HCT116 (cell line): ENCODE data around the gene EIPR1. TPM values are rescaled to one million over a fixed set of nuclear protein-coding genes. Genes with fewer than 3 reads are reported as not detected.

Experiments
- ATAC-seq: fragments of 200-7000 bp; cut with Tn5 transposase; 2 replicates; pipeline ENCODE4 v1.9.1; 2020; ENCODE audit warnings: mild to moderate bottlenecking, moderate library complexity
- Bru-seq: library from RNA; stranded (reverse); fragments of 400-500 nt; gene quantifications from one replicate; lab custom pipeline; 2021; lab: Mats Ljungman, UMichigan
- BruChase-seq, 2 experiments: library from RNA; stranded (reverse); fragments of 400-500 nt; gene quantifications; one replicate each; lab custom pipeline; 2021; lab: Mats Ljungman, UMichigan
- BruUV-seq: library from RNA; stranded (reverse); fragments of 400-500 nt; replicated peaks from 2 replicates; lab custom pipeline; 2021; lab: Mats Ljungman, UMichigan
- CTCF ChIA-PET: fragments of 300-600 bp; sonication (Branson Sonifier 250); formaldehyde crosslinking; loops from one replicate; lab custom pipeline; 2021; ENCODE audit warnings: antibody characterized with exemption; lab: Charles Lee
- POLR2A ChIA-PET: fragments of 300-600, 350-600 bp; sonication (Branson Sonifier 250); formaldehyde crosslinking; loops from one replicate; lab custom pipeline; 2021; ENCODE audit warnings: antibody characterized with exemption; lab: Charles Lee
- RAD21 ChIA-PET, 2 experiments: fragments of 300-600 bp; sonication (Branson Sonifier 250); formaldehyde crosslinking; loops; one replicate each; lab custom pipeline; 2023; ENCODE audit warnings: low total read pairs in 2 of 2; ENCODE audit not compliant: uncharacterized antibody in 2 of 2, unreplicated experiment in 2 of 2, low non-redundant PET in 1 of 2; lab: Charles Lee
- DNase-seq: peaks from one replicate; pipeline ENCODE4 v3.0.0-alpha.2; 2010; ENCODE audit warnings: low read depth, low spot score
- H2AFZ ChIP-seq: fragments of 200-600 bp; shearing (Covaris generic), sonication (generic); 2 replicates; pipeline ENCODE4 v1.6.1; 2017; ENCODE audit warnings: low read depth, mixed run types, mixed read lengths, antibody characterized with exemption, low read length; ENCODE audit not compliant: poor library complexity, severe bottlenecking
- H3K27ac ChIP-seq: 2 replicates; pipeline ENCODE4 v1.5.1; 2012; ENCODE audit warnings: low read depth, low read length
- H3K27me3 ChIP-seq: fragments of 200-600 bp; sonication (generic); 2 replicates; pipeline ENCODE4 v1.6.1; 2016; ENCODE audit warnings: mixed run types, low read length, mixed read lengths; ENCODE audit not compliant: insufficient read depth
- H3K36me3 ChIP-seq, 2 experiments: fragments of 200-500 bp in 1 of 2; fragments of 200-600 bp in 1 of 2; sonication (Bioruptor generic) in 1 of 2; sonication (generic) in 1 of 2; 2 replicates each; pipeline versions ENCODE4 v1.5.1 to v1.6.1; 2014 to 2016; ENCODE audit warnings: low read length in 2 of 2, inconsistent platforms in 1 of 2, mixed read lengths in 1 of 2, mixed run types in 1 of 2; ENCODE audit not compliant: insufficient read depth in 2 of 2, control insufficient read depth in 1 of 2
- H3K4me1 ChIP-seq, 2 experiments: fragments of 200-600 bp in 1 of 2; sonication (generic) in 1 of 2; 2 replicates each; pipeline versions ENCODE4 v1.5.1 to v1.6.1; 2012 to 2017; ENCODE audit warnings: low read length in 2 of 2, inconsistent platforms in 1 of 2, mild to moderate bottlenecking in 1 of 2, mixed read lengths in 1 of 2, mixed run types in 1 of 2, moderate library complexity in 1 of 2; ENCODE audit not compliant: insufficient read depth in 2 of 2, control insufficient read depth in 1 of 2
- H3K4me2 ChIP-seq: fragments of 200-600 bp; sonication (generic); 2 replicates; pipeline ENCODE4 v1.6.1; 2017; ENCODE audit warnings: mixed run types, low read length, mixed read lengths
- H3K4me3 ChIP-seq, 2 experiments: fragments of 200-600 bp in 1 of 2; sonication (generic) in 1 of 2; replicated peaks in 1 of 2; 2 replicates each; pipeline ENCODE4 v1.5.1; 2011 to 2016; ENCODE audit warnings: low read length in 2 of 2, control low read depth in 1 of 2, low read depth in 1 of 2, mild to moderate bottlenecking in 1 of 2, mixed read lengths in 1 of 2, mixed run types in 1 of 2
- H3K79me2 ChIP-seq: fragments of 200-600 bp; sonication (generic); 2 replicates; pipeline ENCODE4 v1.6.1; 2017; ENCODE audit warnings: mild to moderate bottlenecking, mixed run types, low read length, moderate library complexity, mixed read lengths; ENCODE audit not compliant: insufficient read depth
- H3K9ac ChIP-seq: fragments of 200-600 bp; sonication (generic); 2 replicates; pipeline ENCODE4 v1.6.1; 2016; ENCODE audit warnings: low read length, mixed read lengths
- H3K9me2 ChIP-seq: fragments of 200-600 bp; sonication (generic), shearing (Covaris generic); 2 replicates; pipeline ENCODE4 v1.6.1; 2017; ENCODE audit warnings: mixed run types, mild to moderate bottlenecking, moderate library complexity; ENCODE audit not compliant: insufficient read depth
- H3K9me3 ChIP-seq, 2 experiments: fragments of 200-500 bp in 1 of 2; fragments of 200-600 bp in 1 of 2; sonication (Bioruptor generic) in 1 of 2; sonication (generic) in 1 of 2; 2 replicates each; pipeline ENCODE4 v1.6.1; 2014 to 2017; ENCODE audit warnings: low read length in 2 of 2, mixed read lengths in 2 of 2, inconsistent platforms in 1 of 2, low read depth in 1 of 2, mild to moderate bottlenecking in 1 of 2, mixed run types in 1 of 2, moderate library complexity in 1 of 2; ENCODE audit not compliant: control insufficient read depth in 1 of 2, insufficient read depth in 1 of 2
- H4K20me1 ChIP-seq: fragments of 200-600 bp; sonication (generic), shearing (Covaris generic); 2 replicates; pipeline ENCODE4 v1.6.1; 2017; ENCODE audit warnings: mixed run types, mild to moderate bottlenecking, moderate library complexity; ENCODE audit not compliant: insufficient read depth
- CBX3 ChIP-seq: IDR thresholded peaks from 2 replicates; pipeline ENCODE4 v1.6.1; 2012; ENCODE audit warnings: low read depth
- CEBPB ChIP-seq: IDR thresholded peaks from 2 replicates; pipeline ENCODE4 v1.6.1; 2012; ENCODE audit warnings: low read depth
- EGR1 ChIP-seq: IDR thresholded peaks from 2 replicates; pipeline ENCODE4 v1.6.1; 2012; ENCODE audit warnings: low read depth
- ELF1 ChIP-seq: IDR thresholded peaks from 2 replicates; pipeline ENCODE4 v1.6.1; 2012; ENCODE audit warnings: low read depth, borderline replicate concordance
- EZH2 ChIP-seq: fragments of 200-600 bp; sonication (generic); IDR thresholded peaks from 2 replicates; pipeline ENCODE4 v1.6.1; 2017; ENCODE audit warnings: antibody characterized with exemption, mixed run types
- EZH2phosphoT487 ChIP-seq: fragments of 200-600 bp; IDR thresholded peaks from 2 replicates; pipeline ENCODE4 v1.6.1; 2018; ENCODE audit warnings: antibody characterized with exemption, borderline replicate concordance
- FOSL1 ChIP-seq: IDR thresholded peaks from 2 replicates; pipeline ENCODE4 v1.6.1; 2012; ENCODE audit warnings: low read depth
- POLR2A ChIP-seq: IDR thresholded peaks from 2 replicates; pipeline ENCODE4 v1.7.0; 2011; ENCODE audit warnings: borderline replicate concordance; ENCODE audit not compliant: insufficient read depth, insufficient read length; ENCODE audit errors: extremely low read depth
- POLR2AphosphoS5 ChIP-seq: IDR thresholded peaks from 2 replicates; pipeline ENCODE4 v1.6.1; 2011; ENCODE audit warnings: mild to moderate bottlenecking, low read depth, low read length, moderate library complexity
- RAD21 ChIP-seq: IDR thresholded peaks from 2 replicates; pipeline ENCODE4 v1.6.1; 2012; ENCODE audit warnings: low read depth, mild to moderate bottlenecking
- SIN3A ChIP-seq: IDR thresholded peaks from 2 replicates; pipeline ENCODE4 v1.6.1; 2012; ENCODE audit warnings: low read depth
- SP1 ChIP-seq: IDR thresholded peaks from 2 replicates; pipeline ENCODE4 v1.6.1; 2012; ENCODE audit warnings: low read depth
- SRF ChIP-seq: IDR thresholded peaks from 2 replicates; pipeline ENCODE4 v1.6.1; 2012; ENCODE audit warnings: low read depth
- intact Hi-C: fragments of 100-400 bp; cut with micrococcal nuclease; formaldehyde crosslinking; loops from 2 replicates; pipeline ENCODE4 v1.10.0; 2022
- long read RNA-seq: library from polyadenylated mRNA; unstranded; transcript quantifications from one replicate; pipeline ENCODE4 v2.0.0, GENCODE V29; 2021; ENCODE audit not compliant: unreplicated experiment
- polyA plus RNA-seq: library from polyadenylated mRNA; unstranded; fragments of >200 nt; gene quantifications from 2 replicates; pipeline ENCODE4 v1.2.1, GENCODE V29; 2012; ENCODE audit warnings: missing spikeins
- total RNA-seq: library from RNA; stranded (reverse); gene quantifications from one replicate; pipeline ENCODE4 v1.2.1, GENCODE V29; 2021; ENCODE audit not compliant: unreplicated experiment
- TF ChIP-seq, protein P1 (sequence below): IDR thresholded peaks from 2 replicates; pipeline ENCODE4 v1.6.1; 2012; ENCODE audit warnings: low read depth
- TF ChIP-seq, protein P2 (sequence below): IDR thresholded peaks from 2 replicates; pipeline ENCODE4 v1.6.1; 2012
- TF ChIP-seq, protein P3 (sequence below): IDR thresholded peaks from 2 replicates; pipeline ENCODE4 v1.6.1; 2011; ENCODE audit warnings: mild to moderate bottlenecking, low read length, moderate library complexity; ENCODE audit not compliant: insufficient replicate concordance; ENCODE audit errors: extremely low read depth
- TF ChIP-seq, protein P4 (sequence below), 3 experiments: fragments of 200-600 bp in 1 of 3; sonication (generic) in 1 of 3; IDR thresholded peaks in 2 of 3; conservative IDR thresholded peaks in 1 of 3; 2 replicates each; pipeline ENCODE4 v1.5.1; 2012 to 2017; ENCODE audit warnings: low read depth in 2 of 3, low read length in 2 of 3, antibody characterized with exemption in 1 of 3, borderline replicate concordance in 1 of 3, control low read depth in 1 of 3, mild to moderate bottlenecking in 1 of 3, mixed read lengths in 1 of 3, mixed run types in 1 of 3, moderate library complexity in 1 of 3; ENCODE audit not compliant: insufficient read depth in 1 of 3

Gene EIPR1
- total RNA-seq, result 36.9 TPM
- 37.5 and 40.2 TPM in 2 replicates for polyA plus RNA-seq
- percentile 71 among the genes with signal in this experiment for Bru-seq, nascent RNA
- BruChase-seq, experiment 1, labeled RNA remaining after a 6-hour chase, result percentile 66 among the genes with signal in this experiment
- BruChase-seq, experiment 2, labeled RNA remaining after a 2-hour chase, result percentile 61 among the genes with signal in this experiment
- long read RNA-seq, transcript EIPR1-201 (9 exons, 1,766 nt), result major isoform, 58 of 83 reads
- long read RNA-seq, partial matches to known transcripts, result 2 of 83 reads
- long read RNA-seq, other reads (novel, unspliced or antisense), result 21 of 83 reads

DNA sequence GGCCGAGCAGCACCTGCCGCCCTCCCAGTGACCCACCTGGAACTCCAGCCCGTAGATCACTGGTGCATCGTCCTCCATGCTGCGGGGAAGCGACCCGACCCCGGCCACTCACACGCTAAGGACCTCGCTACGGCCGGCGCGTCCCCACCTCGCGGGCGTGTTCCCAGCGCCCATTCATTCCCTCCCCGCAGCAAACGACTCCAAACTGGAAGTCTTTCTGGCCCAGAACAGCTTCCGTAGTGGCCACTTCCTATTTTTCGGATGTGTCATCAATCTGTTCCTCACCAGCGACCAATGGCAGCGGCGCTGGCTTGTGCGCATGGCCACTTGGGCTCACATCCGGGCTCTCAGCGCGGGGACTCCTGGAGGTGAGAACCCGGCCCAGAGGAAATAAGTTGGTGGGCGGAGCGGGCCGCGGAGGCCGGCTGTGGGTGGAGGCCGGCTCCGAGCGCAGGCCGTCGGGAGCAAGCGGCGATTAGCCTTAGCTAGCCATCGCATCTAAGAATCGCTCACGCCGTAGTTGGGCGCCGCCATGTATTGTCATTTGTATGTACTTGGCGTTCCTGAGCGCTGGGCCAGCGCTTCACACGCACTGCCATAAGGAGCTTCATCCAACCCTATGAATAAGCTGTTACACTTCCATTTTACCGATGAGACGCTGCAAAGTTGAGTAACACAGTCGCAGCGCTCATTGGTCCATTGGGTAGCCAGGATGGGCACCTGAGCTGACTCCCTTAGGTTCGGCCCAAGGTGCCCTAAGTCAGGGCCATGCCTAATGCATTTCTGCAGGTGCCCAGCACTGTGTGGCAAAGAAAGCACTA, at the start of gene EIPR1:
TSS of gene EIPR1 (minus strand) at position 207 of the 821 bp plus-strand sequence. CDS start at position 78, 129 bp downstream.
- CTCF ChIA-PET, result interaction anchor here (1.5 kb wide), 1 partner anchor 46 kb away, joined by 5 read pairs; no protein-coding TSS in a partner anchor
- RAD21 ChIA-PET, result no interaction called here
- Histone ChIP-seq H3K9ac (peak within 1 kb of the TSS; percentile 86), H3K27me3 (no peaks in the 10 kb centered on the region), H3K4me1 (peaks cover 10 to 28% of the 10 kb centered on the region in 2 experiments; a peak in 3 of 4 replicates), H3K9me2 (no peaks in the 10 kb centered on the region), H3K4me2 (peak within 1 kb of the TSS; percentile 80), H3K9me3 (no peaks in the 10 kb centered on the region), H3K4me3 (peak within 1 kb of the TSS; percentile 90 to 95), H4K20me1 (no peaks in the 10 kb centered on the region), H3K79me2 (peaks cover 59% of the 10 kb centered on the region), H3K27ac (peak within 1 kb of the TSS; percentile 91), H3K36me3 (no peaks in the 10 kb centered on the region; a peak in 1 of 4 replicates), H2AFZ (no peak within 1 kb of the TSS)
- intact Hi-C loops, result no loop called here
- DNase-seq (peak; percentile 98), ATAC-seq (peak; percentile 83)
- POLR2A ChIA-PET, result interaction anchor here (0.8 to 1.2 kb wide), 2 partner anchors 141 to 201 kb away, joined by 3 to 4 read pairs; no protein-coding TSS in a partner anchor
- BruUV-seq, result no TSS peak
- TF ChIP-seq SP1, result peak; percentile 94
- peak; percentile 82 for TF ChIP-seq EGR1
- TF ChIP-seq, protein P1, sequence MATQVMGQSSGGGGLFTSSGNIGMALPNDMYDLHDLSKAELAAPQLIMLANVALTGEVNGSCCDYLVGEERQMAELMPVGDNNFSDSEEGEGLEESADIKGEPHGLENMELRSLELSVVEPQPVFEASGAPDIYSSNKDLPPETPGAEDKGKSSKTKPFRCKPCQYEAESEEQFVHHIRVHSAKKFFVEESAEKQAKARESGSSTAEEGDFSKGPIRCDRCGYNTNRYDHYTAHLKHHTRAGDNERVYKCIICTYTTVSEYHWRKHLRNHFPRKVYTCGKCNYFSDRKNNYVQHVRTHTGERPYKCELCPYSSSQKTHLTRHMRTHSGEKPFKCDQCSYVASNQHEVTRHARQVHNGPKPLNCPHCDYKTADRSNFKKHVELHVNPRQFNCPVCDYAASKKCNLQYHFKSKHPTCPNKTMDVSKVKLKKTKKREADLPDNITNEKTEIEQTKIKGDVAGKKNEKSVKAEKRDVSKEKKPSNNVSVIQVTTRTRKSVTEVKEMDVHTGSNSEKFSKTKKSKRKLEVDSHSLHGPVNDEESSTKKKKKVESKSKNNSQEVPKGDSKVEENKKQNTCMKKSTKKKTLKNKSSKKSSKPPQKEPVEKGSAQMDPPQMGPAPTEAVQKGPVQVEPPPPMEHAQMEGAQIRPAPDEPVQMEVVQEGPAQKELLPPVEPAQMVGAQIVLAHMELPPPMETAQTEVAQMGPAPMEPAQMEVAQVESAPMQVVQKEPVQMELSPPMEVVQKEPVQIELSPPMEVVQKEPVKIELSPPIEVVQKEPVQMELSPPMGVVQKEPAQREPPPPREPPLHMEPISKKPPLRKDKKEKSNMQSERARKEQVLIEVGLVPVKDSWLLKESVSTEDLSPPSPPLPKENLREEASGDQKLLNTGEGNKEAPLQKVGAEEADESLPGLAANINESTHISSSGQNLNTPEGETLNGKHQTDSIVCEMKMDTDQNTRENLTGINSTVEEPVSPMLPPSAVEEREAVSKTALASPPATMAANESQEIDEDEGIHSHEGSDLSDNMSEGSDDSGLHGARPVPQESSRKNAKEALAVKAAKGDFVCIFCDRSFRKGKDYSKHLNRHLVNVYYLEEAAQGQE, result no peak
- TF ChIP-seq, protein P2, sequence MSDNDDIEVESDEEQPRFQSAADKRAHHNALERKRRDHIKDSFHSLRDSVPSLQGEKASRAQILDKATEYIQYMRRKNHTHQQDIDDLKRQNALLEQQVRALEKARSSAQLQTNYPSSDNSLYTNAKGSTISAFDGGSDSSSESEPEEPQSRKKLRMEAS, result peak; percentile 82
- TF ChIP-seq POLR2A, result peak; percentile 84
- TF ChIP-seq CBX3, result peak; percentile 76
- peak; percentile 96 for TF ChIP-seq SIN3A
- TF ChIP-seq FOSL1, result peak; percentile 24; the same call in 1 of the 2 replicates
- TF ChIP-seq RAD21, result no peak
- peak; percentile 98 for TF ChIP-seq ELF1
- TF ChIP-seq POLR2AphosphoS5, result peak; percentile 90
- no peak; the same call in 1 of the 2 replicates for TF ChIP-seq SRF
- no peak for TF ChIP-seq EZH2
- TF ChIP-seq EZH2phosphoT487, result no peak
- TF ChIP-seq, protein P3, sequence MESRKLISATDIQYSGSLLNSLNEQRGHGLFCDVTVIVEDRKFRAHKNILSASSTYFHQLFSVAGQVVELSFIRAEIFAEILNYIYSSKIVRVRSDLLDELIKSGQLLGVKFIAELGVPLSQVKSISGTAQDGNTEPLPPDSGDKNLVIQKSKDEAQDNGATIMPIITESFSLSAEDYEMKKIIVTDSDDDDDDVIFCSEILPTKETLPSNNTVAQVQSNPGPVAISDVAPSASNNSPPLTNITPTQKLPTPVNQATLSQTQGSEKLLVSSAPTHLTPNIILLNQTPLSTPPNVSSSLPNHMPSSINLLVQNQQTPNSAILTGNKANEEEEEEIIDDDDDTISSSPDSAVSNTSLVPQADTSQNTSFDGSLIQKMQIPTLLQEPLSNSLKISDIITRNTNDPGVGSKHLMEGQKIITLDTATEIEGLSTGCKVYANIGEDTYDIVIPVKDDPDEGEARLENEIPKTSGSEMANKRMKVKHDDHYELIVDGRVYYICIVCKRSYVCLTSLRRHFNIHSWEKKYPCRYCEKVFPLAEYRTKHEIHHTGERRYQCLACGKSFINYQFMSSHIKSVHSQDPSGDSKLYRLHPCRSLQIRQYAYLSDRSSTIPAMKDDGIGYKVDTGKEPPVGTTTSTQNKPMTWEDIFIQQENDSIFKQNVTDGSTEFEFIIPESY, result peak; percentile 79
- no peak for TF ChIP-seq CEBPB
- TF ChIP-seq, protein P4, sequence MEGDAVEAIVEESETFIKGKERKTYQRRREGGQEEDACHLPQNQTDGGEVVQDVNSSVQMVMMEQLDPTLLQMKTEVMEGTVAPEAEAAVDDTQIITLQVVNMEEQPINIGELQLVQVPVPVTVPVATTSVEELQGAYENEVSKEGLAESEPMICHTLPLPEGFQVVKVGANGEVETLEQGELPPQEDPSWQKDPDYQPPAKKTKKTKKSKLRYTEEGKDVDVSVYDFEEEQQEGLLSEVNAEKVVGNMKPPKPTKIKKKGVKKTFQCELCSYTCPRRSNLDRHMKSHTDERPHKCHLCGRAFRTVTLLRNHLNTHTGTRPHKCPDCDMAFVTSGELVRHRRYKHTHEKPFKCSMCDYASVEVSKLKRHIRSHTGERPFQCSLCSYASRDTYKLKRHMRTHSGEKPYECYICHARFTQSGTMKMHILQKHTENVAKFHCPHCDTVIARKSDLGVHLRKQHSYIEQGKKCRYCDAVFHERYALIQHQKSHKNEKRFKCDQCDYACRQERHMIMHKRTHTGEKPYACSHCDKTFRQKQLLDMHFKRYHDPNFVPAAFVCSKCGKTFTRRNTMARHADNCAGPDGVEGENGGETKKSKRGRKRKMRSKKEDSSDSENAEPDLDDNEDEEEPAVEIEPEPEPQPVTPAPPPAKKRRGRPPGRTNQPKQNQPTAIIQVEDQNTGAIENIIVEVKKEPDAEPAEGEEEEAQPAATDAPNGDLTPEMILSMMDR (IDR thresholded peaks at IDR 0.05 in 2 of 3, conservative IDR thresholded peaks at IDR 0.05 in 1 of 3; ENCODE audit: borderline replicate concordance in 1 of 3, insufficient read depth in 1 of 3, low read depth in 2 of 3, low read length in 2 of 3), result no peak
